GM12878 (cell line): Measurements from ENCODE around the gene MYD88.

Experiments used
- CEBPZ ChIP-seq: fragments of 150-350 bp; IDR thresholded peaks from 2 replicates; pipeline ENCODE4 v1.6.1; 2016; ENCODE audit warnings: low read depth, low read length
- CTCF ChIP-seq, 3 experiments: IDR thresholded peaks in 2 of 3; conservative IDR thresholded peaks in 1 of 3; 2 replicates each; pipeline ENCODE4 v1.5.1; 2011; ENCODE audit warnings: low read depth in 3 of 3, low read length in 3 of 3, mild to moderate bottlenecking in 3 of 3, control low read depth in 2 of 3, moderate library complexity in 2 of 3, inconsistent platforms in 1 of 3, mixed read lengths in 1 of 3; ENCODE audit not compliant: control insufficient read depth in 2 of 3, insufficient read depth in 1 of 3; ENCODE audit errors: extremely low read depth in 1 of 3
- EP300 ChIP-seq, 2 experiments: fragments of 150-350 bp in 1 of 2; IDR thresholded peaks; 2 replicates each; pipeline ENCODE4 v1.6.1; 2011 to 2012; ENCODE audit warnings: low read depth in 2 of 2, low read length in 2 of 2, borderline replicate concordance in 1 of 2, improper control_type of control experiment in 1 of 2, inconsistent platforms in 1 of 2; ENCODE audit not compliant: control insufficient read depth in 1 of 2
- FOS ChIP-seq: IDR thresholded peaks from 3 replicates; pipeline ENCODE4 v1.6.1; 2011; ENCODE audit warnings: borderline replicate concordance; ENCODE audit not compliant: insufficient read length; ENCODE audit errors: extremely low read depth
- MYC ChIP-seq: IDR thresholded peaks from 2 replicates; pipeline ENCODE4 v1.6.1; 2011; ENCODE audit warnings: mild to moderate bottlenecking, low read length, moderate library complexity, inconsistent platforms; ENCODE audit not compliant: insufficient read depth, insufficient replicate concordance, insufficient read length, severe bottlenecking
- NRF1 ChIP-seq: conservative IDR thresholded peaks from 2 replicates; pipeline ENCODE4 v1.6.1; 2011; ENCODE audit warnings: mild to moderate bottlenecking, low read depth, low read length, improper control_type of control experiment
- POLR2AphosphoS5 ChIP-seq: IDR thresholded peaks from 2 replicates; pipeline ENCODE4 v1.6.1; 2011; ENCODE audit warnings: mild to moderate bottlenecking, low read length, inconsistent platforms
- TF ChIP-seq, protein P1 (sequence below): IDR thresholded peaks from 2 replicates; pipeline ENCODE4 v1.6.1; 2011; ENCODE audit warnings: mild to moderate bottlenecking, low read depth, low read length, moderate library complexity; ENCODE audit not compliant: insufficient replicate concordance

GRCh38 chr3:38168151-38169026, 29.9 kb downstream of the MYD88 start:
- no peak for TF ChIP-seq EP300 (IDR thresholded peaks at IDR 0.05; ENCODE audit: borderline replicate concordance in 1 of 2, control insufficient read depth in 1 of 2, low read depth in 2 of 2, low read length in 2 of 2)
- TF ChIP-seq FOS: no peak
- no peak for TF ChIP-seq NRF1
- TF ChIP-seq POLR2AphosphoS5: no peak
- no peak for TF ChIP-seq CTCF (IDR thresholded peaks at IDR 0.05 in 2 of 3, conservative IDR thresholded peaks at IDR 0.05 in 1 of 3; ENCODE audit: control insufficient read depth in 2 of 3, extremely low read depth in 1 of 3, insufficient read depth in 1 of 3, low read depth in 3 of 3, low read length in 3 of 3)
- TF ChIP-seq, protein P1, sequence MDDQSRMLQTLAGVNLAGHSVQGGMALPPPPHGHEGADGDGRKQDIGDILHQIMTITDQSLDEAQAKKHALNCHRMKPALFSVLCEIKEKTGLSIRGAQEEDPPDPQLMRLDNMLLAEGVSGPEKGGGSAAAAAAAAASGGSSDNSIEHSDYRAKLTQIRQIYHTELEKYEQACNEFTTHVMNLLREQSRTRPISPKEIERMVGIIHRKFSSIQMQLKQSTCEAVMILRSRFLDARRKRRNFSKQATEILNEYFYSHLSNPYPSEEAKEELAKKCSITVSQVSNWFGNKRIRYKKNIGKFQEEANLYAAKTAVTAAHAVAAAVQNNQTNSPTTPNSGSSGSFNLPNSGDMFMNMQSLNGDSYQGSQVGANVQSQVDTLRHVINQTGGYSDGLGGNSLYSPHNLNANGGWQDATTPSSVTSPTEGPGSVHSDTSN: no peak
- TF ChIP-seq MYC: no peak
- no peak for TF ChIP-seq CEBPZ
